ENCODE data around the gene FANCE. TPM values are rescaled to one million over a fixed set of nuclear protein-coding genes. Genes with fewer than 3 reads are reported as not detected.

FANCE gene
- total and polyA plus RNA-seq, 9 of the 15 experiments (the other 6 are each of a cell fraction or from before 2014, with no cell fraction given): 5.7 to 30.2 (median 17.0) TPM

- intact Hi-C loops (cut with micrococcal nuclease): no loop called here
- no TSS peak for BruUV-seq (replicated peaks)
- H3K9me1 ChIP-seq (ENCODE audit: control insufficient read depth, insufficient read depth, low read length): no peaks in the 10 kb centered on the region
- no peak overlapping the region for H3K27ac ChIP-seq (ENCODE audit: extremely low read depth, low read depth, low read length)
- FAIRE-seq (no peak), ATAC-seq (no peak), DNase-seq (ENCODE audit: extremely low read depth in 1 of 4, low spot score in 3 of 4) (peak in 2 of 4 experiments; percentile 52 to 54)
- H3K4me1 ChIP-seq (replicated peaks in 1 of 2; ENCODE audit: control insufficient read depth in 2 of 2, insufficient read depth in 2 of 2, low read length in 2 of 2): peaks cover 0 to 5% of the 10 kb centered on the region in 2 experiments; a peak in 1 of 5 replicates
- no peak overlapping the region for H2AFZ ChIP-seq (ENCODE audit: low read depth, low read length)
- H3K4me3 ChIP-seq: no peak overlapping the region
- H3K9ac ChIP-seq (ENCODE audit: insufficient read depth in 1 of 2, low read depth in 2 of 2, low read length in 2 of 2): no peak overlapping the region; a peak in 1 of 4 replicates
- POLR2A ChIA-PET: no interaction called here
- H3K36me3 ChIP-seq (ENCODE audit: control insufficient read depth, insufficient read depth, low read length): no peaks in the 10 kb centered on the region
- WGBS (ENCODE audit: insufficient coverage, low coverage, missing lambda C conversion rate): 11% methylated on average over 12 of the region's 26 CpGs
- H3K79me2 ChIP-seq (ENCODE audit: control insufficient read depth, insufficient read depth, low read length): no peaks in the 10 kb centered on the region
- TF ChIP-seq HLTF (IDR thresholded peaks at IDR 0.05): no peak
- 0 out of 2 replicates have a peak, but pooled peaks have one; percentile 13 for TF ChIP-seq ZBTB7A (IDR thresholded peaks at IDR 0.05; ENCODE audit: borderline replicate concordance, control insufficient read depth, low read depth, low read length)
- in situ Hi-C loops (cut with MboI): no loop called here
- CTCF ChIA-PET (ENCODE audit: low intra/inter-chr PET ratio): no interaction called here
- H3K4me2 ChIP-seq (ENCODE audit: insufficient read depth, low read length): no peak overlapping the region
- peaks cover 29 to 51% of the 10 kb centered on the region in 2 experiments for H3K27me3 ChIP-seq (ENCODE audit: control insufficient read depth in 2 of 2, insufficient read depth in 2 of 2, low read length in 2 of 2)
- H3K9me3 ChIP-seq (replicated peaks; ENCODE audit: control insufficient read depth, insufficient read depth, low read depth, low read length): no peaks in the 10 kb centered on the region
- H4K20me1 ChIP-seq (replicated peaks; ENCODE audit: control insufficient read depth, insufficient read depth, low read length): peaks cover 7% of the 10 kb centered on the region; the same call in 1 of the 2 replicates
Observed at GRCh38 chr6:35512006-35512405, 59.9 kb downstream of the FANCE start.

- ChIA-PET CTCF (ENCODE audit: low intra/inter-chr PET ratio) (no interaction called here), POLR2A (no interaction called here)
- Histone ChIP-seq H3K27me3 (ENCODE audit: control insufficient read depth in 2 of 2, insufficient read depth in 2 of 2, low read length in 2 of 2) (peaks cover 24 to 47% of the 10 kb centered on the region in 2 experiments), H3K4me3 (no peak within 1 kb of the TSS), H3K79me2 (ENCODE audit: control insufficient read depth, insufficient read depth, low read length) (no peaks in the 10 kb centered on the region), H3K4me1 (replicated peaks in 1 of 2; ENCODE audit: control insufficient read depth in 2 of 2, insufficient read depth in 2 of 2, low read length in 2 of 2) (peaks cover 0 to 5% of the 10 kb centered on the region in 2 experiments; a peak in 1 of 5 replicates), H3K9ac (ENCODE audit: insufficient read depth in 1 of 2, low read depth in 2 of 2, low read length in 2 of 2) (peak within 1 kb of the TSS in 1 of 2 experiments; percentile 85; a peak in 2 of 4 replicates), H4K20me1 (replicated peaks; ENCODE audit: control insufficient read depth, insufficient read depth, low read length) (peaks cover 7% of the 10 kb centered on the region; the same call in 1 of the 2 replicates), H3K9me1 (ENCODE audit: control insufficient read depth, insufficient read depth, low read length) (no peaks in the 10 kb centered on the region), H3K27ac (ENCODE audit: extremely low read depth, low read depth, low read length) (no peak within 1 kb of the TSS), H2AFZ (ENCODE audit: low read depth, low read length) (no peak within 1 kb of the TSS), H3K4me2 (ENCODE audit: insufficient read depth, low read length) (no peak within 1 kb of the TSS), H3K9me3 (replicated peaks; ENCODE audit: control insufficient read depth, insufficient read depth, low read depth, low read length) (no peaks in the 10 kb centered on the region), H3K36me3 (ENCODE audit: control insufficient read depth, insufficient read depth, low read length) (no peaks in the 10 kb centered on the region)
- WGBS (ENCODE audit: insufficient coverage, low coverage, missing lambda C conversion rate): 13% methylated on average over 10 of the region's 10 CpGs
- no TSS peak for BruUV-seq (replicated peaks)
- DNase-seq (ENCODE audit: extremely low read depth in 1 of 4, low spot score in 3 of 4) (no peak), FAIRE-seq (peak; percentile 51), ATAC-seq (no peak; the same call in 1 of the 3 replicates)
- in situ Hi-C loops (cut with MboI) (no loop called here), intact Hi-C loops (cut with micrococcal nuclease) (no loop called here)
- TF ChIP-seq FOXM1 (IDR thresholded peaks at IDR 0.05; ENCODE audit: low read depth) (no peak), FOXM1 (CRISPR knock-in tag; IDR thresholded peaks at IDR 0.05; ENCODE audit: low read depth) (no peak), L3MBTL2 (IDR thresholded peaks at IDR 0.05) (no peak), PURB (CRISPR knock-in tag; IDR thresholded peaks at IDR 0.05; ENCODE audit: low read depth) (no peak), BMI1 (IDR thresholded peaks at IDR 0.05; ENCODE audit: low read length) (no peak), MTA1 (IDR thresholded peaks at IDR 0.05; ENCODE audit: borderline replicate concordance) (no peak)
Observed at GRCh38 chr6:35512740-35513139, 60.6 kb downstream of the FANCE start, which contains the start of gene TULP1. Gene TULP1 (minus strand): TSS chr6:35512896. CDS start chr6:35512858, 38 bp downstream.
